ENCODE data around the gene FILIP1L. TPM values are rescaled to one million over a fixed set of nuclear protein-coding genes. Genes with fewer than 3 reads are reported as not detected.

Gene FILIP1L
- polyA plus RNA-seq, 3 donors: 0.13 to 0.40 (median 0.25) TPM

DNA sequence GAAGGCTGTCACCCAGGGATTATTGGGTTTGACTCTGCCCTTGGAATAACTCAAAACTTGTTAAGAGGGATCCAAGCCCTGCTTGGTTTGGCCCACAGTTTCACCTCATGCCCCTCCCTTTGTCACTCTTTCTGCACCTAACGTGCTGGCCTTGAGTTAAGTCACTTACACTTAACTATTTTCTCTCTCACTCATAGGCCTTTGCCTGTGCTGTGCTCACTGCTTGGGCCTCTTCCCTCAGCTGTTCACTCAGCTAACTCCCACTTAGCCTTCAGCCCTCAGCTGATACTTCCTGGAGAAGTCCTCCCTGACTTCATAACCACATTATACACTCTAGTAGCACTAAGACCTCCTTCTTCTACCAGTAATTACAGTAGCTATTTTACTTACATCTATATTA is 163.4 kb downstream of the FILIP1L start:
- no peak overlapping the region for H3K9ac ChIP-seq (ENCODE audit: insufficient read depth, low read length, poor library complexity, severe bottlenecking)
- DNase-seq: no peak
- no peak overlapping the region for H3K4me3 Mint-ChIP-seq
- H3K79me2 ChIP-seq (ENCODE audit: insufficient read depth, low read length): no peaks in the 10 kb centered on the region
- no peak overlapping the region for H3K4me2 ChIP-seq (replicated peaks; ENCODE audit: extremely low read depth, low read length, poor library complexity, severe bottlenecking)
- no peak overlapping the region for H3K27ac Mint-ChIP-seq
- WGBS (ENCODE audit: insufficient coverage): 100% methylated on average over 1 of the region's 1 CpG
- no peaks in the 10 kb centered on the region for H3K9me3 ChIP-seq (replicated peaks in 1 of 2; ENCODE audit: control insufficient read depth in 1 of 2, insufficient read depth in 1 of 2, low read length in 2 of 2)
- H3K27me3 Mint-ChIP-seq (ENCODE audit: low read depth in 3 of 3): no peaks in the 10 kb centered on the region
- H2AFZ ChIP-seq (ENCODE audit: insufficient read depth, low read depth, low read length, poor library complexity, severe bottlenecking): no peak overlapping the region
- no peak overlapping the region for H3K4me3 ChIP-seq (replicated peaks in 1 of 3; ENCODE audit: low read depth in 2 of 3, low read length in 3 of 3)
- no peaks in the 10 kb centered on the region for H3K9me3 Mint-ChIP-seq
- H4K20me1 ChIP-seq (ENCODE audit: insufficient read depth, low read length): no peaks in the 10 kb centered on the region
- TF ChIP-seq, protein P1, sequence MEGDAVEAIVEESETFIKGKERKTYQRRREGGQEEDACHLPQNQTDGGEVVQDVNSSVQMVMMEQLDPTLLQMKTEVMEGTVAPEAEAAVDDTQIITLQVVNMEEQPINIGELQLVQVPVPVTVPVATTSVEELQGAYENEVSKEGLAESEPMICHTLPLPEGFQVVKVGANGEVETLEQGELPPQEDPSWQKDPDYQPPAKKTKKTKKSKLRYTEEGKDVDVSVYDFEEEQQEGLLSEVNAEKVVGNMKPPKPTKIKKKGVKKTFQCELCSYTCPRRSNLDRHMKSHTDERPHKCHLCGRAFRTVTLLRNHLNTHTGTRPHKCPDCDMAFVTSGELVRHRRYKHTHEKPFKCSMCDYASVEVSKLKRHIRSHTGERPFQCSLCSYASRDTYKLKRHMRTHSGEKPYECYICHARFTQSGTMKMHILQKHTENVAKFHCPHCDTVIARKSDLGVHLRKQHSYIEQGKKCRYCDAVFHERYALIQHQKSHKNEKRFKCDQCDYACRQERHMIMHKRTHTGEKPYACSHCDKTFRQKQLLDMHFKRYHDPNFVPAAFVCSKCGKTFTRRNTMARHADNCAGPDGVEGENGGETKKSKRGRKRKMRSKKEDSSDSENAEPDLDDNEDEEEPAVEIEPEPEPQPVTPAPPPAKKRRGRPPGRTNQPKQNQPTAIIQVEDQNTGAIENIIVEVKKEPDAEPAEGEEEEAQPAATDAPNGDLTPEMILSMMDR (IDR thresholded peaks at IDR 0.05): no peak
- no peaks in the 10 kb centered on the region for H3K4me1 ChIP-seq (ENCODE audit: control insufficient read depth in 1 of 2, insufficient read depth in 2 of 2, low read length in 2 of 2)
- H3K27me3 ChIP-seq (ENCODE audit: control insufficient read depth in 2 of 2, insufficient read depth in 2 of 2, low read length in 2 of 2): no peaks in the 10 kb centered on the region
- H3K36me3 ChIP-seq (replicated peaks in 1 of 2; ENCODE audit: control insufficient read depth in 1 of 2, insufficient read depth in 2 of 2, low read length in 2 of 2): no peaks in the 10 kb centered on the region
- H3K4me1 Mint-ChIP-seq: no peaks in the 10 kb centered on the region
- no peaks in the 10 kb centered on the region for H3K36me3 Mint-ChIP-seq
- intact Hi-C loops (cut with micrococcal nuclease): no loop called here
- H3K27ac ChIP-seq (ENCODE audit: low read depth in 1 of 2, low read length in 2 of 2): no peak overlapping the region

DNA sequence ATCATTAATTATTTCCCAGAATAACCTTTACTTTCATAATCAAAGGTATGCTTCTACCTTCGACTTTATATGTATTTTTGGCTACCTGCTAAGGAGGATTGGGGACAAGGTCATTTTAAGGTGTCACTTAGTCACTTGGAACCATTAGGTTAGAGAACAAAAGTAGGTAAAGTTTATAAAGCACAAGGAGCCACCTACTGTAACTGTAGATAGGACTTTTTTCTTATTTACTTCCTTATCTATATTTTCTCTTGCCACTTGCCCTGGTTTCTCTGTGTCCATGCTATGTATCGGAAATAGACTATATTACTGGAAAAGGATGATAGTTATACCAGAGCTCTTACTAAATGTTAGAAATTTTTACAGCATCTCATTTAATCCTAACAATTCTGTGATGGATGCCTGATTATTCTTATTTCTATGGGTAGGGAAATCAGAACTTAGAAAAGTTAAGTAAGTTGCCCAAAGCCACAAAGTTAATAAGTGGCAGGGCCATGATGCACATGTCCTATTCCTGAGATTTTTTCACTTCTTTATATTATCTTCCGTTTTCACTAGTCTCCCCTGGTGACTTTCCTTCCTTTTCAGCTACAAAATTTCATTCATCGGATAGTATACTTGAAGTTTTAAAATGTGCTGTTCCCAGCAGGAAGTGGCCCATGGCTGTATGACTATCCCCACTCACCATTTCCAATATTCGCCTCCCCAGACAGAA is 164.2 kb downstream of the FILIP1L start:
- no peaks in the 10 kb centered on the region for H3K27me3 Mint-ChIP-seq (ENCODE audit: low read depth in 3 of 3)
- H3K4me1 Mint-ChIP-seq: no peaks in the 10 kb centered on the region
- no CpG with 5 or more reads among the region's 5 CpGs for WGBS (ENCODE audit: insufficient coverage)
- intact Hi-C loops (cut with micrococcal nuclease): no loop called here
- no peaks in the 10 kb centered on the region for H3K9me3 ChIP-seq (replicated peaks in 1 of 2; ENCODE audit: control insufficient read depth in 1 of 2, insufficient read depth in 1 of 2, low read length in 2 of 2)
- no peaks in the 10 kb centered on the region for H3K36me3 Mint-ChIP-seq
- H3K4me2 ChIP-seq (replicated peaks; ENCODE audit: extremely low read depth, low read length, poor library complexity, severe bottlenecking): no peak overlapping the region
- no peaks in the 10 kb centered on the region for H4K20me1 ChIP-seq (ENCODE audit: insufficient read depth, low read length)
- no peaks in the 10 kb centered on the region for H3K79me2 ChIP-seq (ENCODE audit: insufficient read depth, low read length)
- H3K27ac Mint-ChIP-seq: no peak overlapping the region
- H3K4me3 Mint-ChIP-seq: no peak overlapping the region
- H3K27me3 ChIP-seq (ENCODE audit: control insufficient read depth in 2 of 2, insufficient read depth in 2 of 2, low read length in 2 of 2): no peaks in the 10 kb centered on the region
- DNase-seq: no peak
- H3K36me3 ChIP-seq (replicated peaks in 1 of 2; ENCODE audit: control insufficient read depth in 1 of 2, insufficient read depth in 2 of 2, low read length in 2 of 2): no peaks in the 10 kb centered on the region
- no peak overlapping the region for H2AFZ ChIP-seq (ENCODE audit: insufficient read depth, low read depth, low read length, poor library complexity, severe bottlenecking)
- no peaks in the 10 kb centered on the region for H3K9me3 Mint-ChIP-seq
- no peak overlapping the region for H3K4me3 ChIP-seq (replicated peaks in 1 of 3; ENCODE audit: low read depth in 2 of 3, low read length in 3 of 3)
- H3K4me1 ChIP-seq (ENCODE audit: control insufficient read depth in 1 of 2, insufficient read depth in 2 of 2, low read length in 2 of 2): no peaks in the 10 kb centered on the region
- TF ChIP-seq, protein P1 (IDR thresholded peaks at IDR 0.05): no peak
- no peak overlapping the region for H3K27ac ChIP-seq (ENCODE audit: low read depth in 1 of 2, low read length in 2 of 2)
- no peak overlapping the region for H3K9ac ChIP-seq (ENCODE audit: insufficient read depth, low read length, poor library complexity, severe bottlenecking)

Measured in CD14-positive monocyte (primary cell).